GM12878 (cell line): ENCODE results near the gene ZNF618. TPM values are rescaled to one million over a fixed set of nuclear protein-coding genes. Genes with fewer than 3 reads are reported as not detected.

Experiments used
- ATAC-seq: fragments of 200-7000 bp; cut with Tn5 transposase; 3 replicates; pipeline ENCODE4 v1.9.1; 2020; ENCODE audit warnings: mild to moderate bottlenecking, moderate library complexity
- BruUV-seq: library from RNA; stranded (reverse); fragments of 400-500 nt; replicated peaks from 2 replicates; lab custom pipeline; 2021; lab: Mats Ljungman, UMichigan
- CTCF ChIA-PET: fragments of 300-600 bp; sonication (Branson Sonifier 250); formaldehyde crosslinking; extraction: SDS; loops from one replicate; lab custom pipeline; 2021; ENCODE audit warnings: inconsistent platforms; lab: Yijun Ruan, JAX
- POLR2A ChIA-PET: fragments of 350-600 bp; formaldehyde crosslinking; extraction: SDS; loops from one replicate; lab custom pipeline; 2021; ENCODE audit warnings: inconsistent platforms; lab: Charles Lee
- RAD21 ChIA-PET: fragments of 300-600 bp; sonication (Branson Sonifier 250); formaldehyde crosslinking; loops from one replicate; lab custom pipeline; 2023; ENCODE audit warnings: antibody characterized with exemption; ENCODE audit not compliant: unreplicated experiment; lab: Charles Lee
- SMC1A ChIA-PET: fragments of 300-600 bp; sonication (Branson Sonifier 250); formaldehyde crosslinking; loops from one replicate; lab custom pipeline; 2023; ENCODE audit not compliant: unreplicated experiment, uncharacterized antibody; lab: Charles Lee
- DNase-seq: peaks from one replicate; pipeline ENCODE4 v3.0.0-alpha.2; 2011; ENCODE audit warnings: low read depth, low spot score
- FAIRE-seq: peaks from 3 replicates; lab custom pipeline; 2011; peaks lifted over from hg19 to GRCh38; lab: Jason Lieb, UNC
- H2AFZ ChIP-seq: 2 replicates; pipeline ENCODE4 v1.6.0; 2011; ENCODE audit warnings: low read depth, low read length, control low read depth; ENCODE audit not compliant: control insufficient read depth
- H3K27ac ChIP-seq: 2 replicates; pipeline ENCODE4 v1.5.1; 2011; ENCODE audit warnings: control low read depth; ENCODE audit not compliant: control insufficient read depth, insufficient read depth
- H3K27me3 ChIP-seq, 2 experiments: replicated peaks in 1 of 2; 2 replicates each; pipeline versions ENCODE4 v1.6.0 to v1.6.1; 2011; ENCODE audit warnings: low read length in 1 of 2; ENCODE audit not compliant: control insufficient read depth in 2 of 2, insufficient read depth in 2 of 2
- H3K36me3 ChIP-seq, 2 experiments: 2 replicates each; pipeline ENCODE4 v1.5.1; 2011; ENCODE audit warnings: low read length in 1 of 2; ENCODE audit not compliant: control insufficient read depth in 2 of 2, insufficient read depth in 2 of 2
- H3K4me1 ChIP-seq: 2 replicates; pipeline ENCODE4 v1.6.1; 2011; ENCODE audit warnings: mild to moderate bottlenecking, low read length, moderate library complexity, mixed read lengths; ENCODE audit not compliant: control insufficient read depth, insufficient read depth
- H3K4me2 ChIP-seq: 2 replicates; pipeline ENCODE4 v1.6.0; 2011; ENCODE audit warnings: control low read depth; ENCODE audit not compliant: control insufficient read depth, insufficient read depth
- H3K4me3 ChIP-seq: fragments of 200-600 bp; sonication (generic); 2 replicates; pipeline ENCODE4 v1.5.1; 2016
- H3K79me2 ChIP-seq: 2 replicates; pipeline ENCODE4 v1.6.0; 2011; ENCODE audit warnings: low read length; ENCODE audit not compliant: control insufficient read depth, insufficient read depth
- H3K9ac ChIP-seq: 2 replicates; pipeline ENCODE4 v1.8.0; 2011; ENCODE audit warnings: low read length, control low read depth, mixed read lengths; ENCODE audit not compliant: control insufficient read depth, insufficient read depth
- H3K9me3 ChIP-seq: replicated peaks from 3 replicates; pipeline ENCODE4 v1.5.1; 2011; ENCODE audit warnings: mild to moderate bottlenecking, low read length; ENCODE audit not compliant: control insufficient read depth, insufficient read depth
- H4K20me1 ChIP-seq: 2 replicates; pipeline ENCODE4 v1.6.0; 2011; ENCODE audit not compliant: control insufficient read depth, insufficient read depth
- ATF3 ChIP-seq: IDR thresholded peaks from 2 replicates; pipeline ENCODE4 v1.6.1; 2011; ENCODE audit warnings: low read depth, mild to moderate bottlenecking, low read length, moderate library complexity, borderline replicate concordance; ENCODE audit errors: extremely low read depth
- CBFB ChIP-seq: IDR thresholded peaks from 2 replicates; pipeline ENCODE4 v1.6.1; 2016; ENCODE audit warnings: antibody characterized with exemption, low read depth
- FOXM1 ChIP-seq: IDR thresholded peaks from 2 replicates; pipeline ENCODE4 v1.6.1; 2012; ENCODE audit warnings: low read depth, mild to moderate bottlenecking, inconsistent platforms, low read length, moderate library complexity
- HDGF ChIP-seq: fragments of 450-650 bp; IDR thresholded peaks from 2 replicates; pipeline ENCODE4 v1.6.1; 2016; ENCODE audit warnings: antibody characterized with exemption
- JUND ChIP-seq: IDR thresholded peaks from 2 replicates; pipeline ENCODE4 v1.6.1; 2012; ENCODE audit warnings: low read depth, mild to moderate bottlenecking, low read length, improper control_type of control experiment, moderate library complexity
- KDM1A ChIP-seq: fragments of 200-600 bp; sonication (generic); IDR thresholded peaks from 2 replicates; pipeline ENCODE4 v1.6.1; 2016; ENCODE audit warnings: borderline replicate concordance
- MEF2B ChIP-seq: fragments of 450-650 bp; IDR thresholded peaks from 2 replicates; pipeline ENCODE4 v1.6.1; 2018; ENCODE audit warnings: mild to moderate bottlenecking, moderate library complexity; ENCODE audit not compliant: partially characterized antibody, poor library complexity, severe bottlenecking
- NFXL1 ChIP-seq: fragments of 450-650 bp; IDR thresholded peaks from 2 replicates; pipeline ENCODE4 v1.6.1; 2017; ENCODE audit warnings: antibody characterized with exemption, mild to moderate bottlenecking, borderline replicate concordance
- NFYB ChIP-seq: IDR thresholded peaks from 2 replicates; pipeline ENCODE4 v1.6.1; 2011; ENCODE audit warnings: low read depth, mild to moderate bottlenecking, low read length, improper control_type of control experiment, moderate library complexity; ENCODE audit not compliant: insufficient read depth
- NR2F1 ChIP-seq: fragments of 450-650 bp; conservative IDR thresholded peaks from 2 replicates; pipeline ENCODE4 v1.6.1; 2017; ENCODE audit warnings: mild to moderate bottlenecking
- PAX8 ChIP-seq: fragments of 450-650 bp; IDR thresholded peaks from 2 replicates; pipeline ENCODE4 v1.6.1; 2017; ENCODE audit warnings: mild to moderate bottlenecking, moderate library complexity
- RELB ChIP-seq: fragments of 450-650 bp; IDR thresholded peaks from 2 replicates; pipeline ENCODE4 v1.6.1; 2017; ENCODE audit warnings: low read depth, mild to moderate bottlenecking, moderate library complexity
- SMARCA5 ChIP-seq: fragments of 450-650 bp; IDR thresholded peaks from 2 replicates; pipeline ENCODE4 v1.6.1; 2017; ENCODE audit warnings: mild to moderate bottlenecking
- STAT3 ChIP-seq: IDR thresholded peaks from 2 replicates; pipeline ENCODE4 v1.6.1; 2011; ENCODE audit warnings: low read depth, low read length, improper control_type of control experiment
- TCF7 ChIP-seq: IDR thresholded peaks from 2 replicates; pipeline ENCODE4 v1.6.1; 2014; ENCODE audit warnings: antibody characterized with exemption, borderline replicate concordance
- WGBS: methylation state at CpG from one replicate; pipeline ENCODE4 v1.1.6; 2016; ENCODE audit warnings: low lambda C conversion rate; ENCODE audit not compliant: insufficient replicate concordance, insufficient coverage; ENCODE audit errors: missing lambda C conversion rate; 5-methylcytosine and 5-hydroxymethylcytosine counted together
- in situ Hi-C: fragments of 300-500 bp; cut with MboI; formaldehyde crosslinking; loops from 9 replicates; pipeline ENCODE4 v1.14.3; 2018; ENCODE audit warnings: mixed read lengths
- intact Hi-C: fragments of 100-400 bp; cut with micrococcal nuclease; formaldehyde crosslinking; loops from one replicate; pipeline ENCODE4 v1.14.2; 2022; ENCODE audit not compliant: unreplicated experiment
- polyA plus RNA-seq, 11 experiments: library from polyadenylated mRNA; depleted of rRNA in 4 of 11; unstranded in 6 of 11; stranded (reverse) in 5 of 11; fragments of >200 nt; fragmentation: Nextera tagmentation in 4 of 11; fragmentation: Illumina TruSeq in 1 of 11; extraction: Ambion mirVana in 4 of 11; extraction: Trizol in 1 of 11; gene quantifications; 1 replicate in 1 of 11; 2 replicates in 10 of 11; pipeline versions ENCODE4 v1.2.1 to v1.2.3, GENCODE V29; 2011 to 2016; ENCODE audit warnings: inconsistent platforms in 2 of 11, missing spikeins in 2 of 11, low read depth in 1 of 11
- total RNA-seq, 4 experiments: library from RNA; depleted of rRNA in 3 of 4; stranded (reverse); fragments of >200 nt in 3 of 4; fragmentation: Illumina TruSeq in 1 of 4; extraction: Trizol in 1 of 4; gene quantifications; 2 replicates each; pipeline versions ENCODE4 v1.2.1 to v1.2.3, GENCODE V29; 2013 to 2021
- TF ChIP-seq, protein P1 (sequence below): fragments of 450-650 bp; IDR thresholded peaks from 2 replicates; pipeline ENCODE4 v1.6.1; 2014; ENCODE audit warnings: mild to moderate bottlenecking
- TF ChIP-seq, protein P2 (sequence below): IDR thresholded peaks from 2 replicates; pipeline ENCODE4 v1.6.1; 2012; ENCODE audit warnings: low read depth, low read length, improper control_type of control experiment

Gene ZNF618
- total and polyA plus RNA-seq, 10 of the 15 experiments (the other 5 are each of a cell fraction or from before 2014, with no cell fraction given) = 0.01 to 0.24 (median 0.06) TPM; not detected in 2

DNA sequence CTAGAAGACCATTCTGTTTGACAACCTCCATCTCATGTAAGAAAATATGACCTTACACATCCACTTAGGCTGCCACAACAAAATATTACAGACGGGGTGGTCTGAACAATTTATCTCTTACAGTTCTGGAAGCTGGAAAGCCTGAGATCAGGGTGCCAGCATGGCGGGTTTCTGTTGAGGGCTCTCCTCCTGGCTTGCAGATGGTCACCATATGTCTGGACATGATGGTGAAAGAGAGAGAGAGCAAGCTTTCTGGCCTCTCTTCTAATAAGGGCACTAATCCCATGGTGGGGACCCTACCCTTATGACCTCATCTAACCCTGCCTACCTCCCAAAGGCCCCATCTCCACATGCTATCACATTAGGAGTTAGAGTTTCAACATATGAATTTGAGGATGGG is 136.0 kb downstream of the ZNF618 start:
- ATAC-seq (no peak), FAIRE-seq (no peak), DNase-seq (no peak)
- Histone ChIP-seq H4K20me1 (no peaks in the 10 kb centered on the region), H3K79me2 (no peaks in the 10 kb centered on the region), H3K27ac (no peak overlapping the region), H3K9ac (no peak overlapping the region), H3K4me1 (no peaks in the 10 kb centered on the region), H3K27me3 (no peaks in the 10 kb centered on the region; a peak in 3 of 4 replicates), H3K4me3 (no peak overlapping the region), H3K9me3 (no peaks in the 10 kb centered on the region), H3K36me3 (no peaks in the 10 kb centered on the region), H3K4me2 (no peak overlapping the region), H2AFZ (no peak overlapping the region)
- WGBS = 20% methylated on average over 2 of the region's 2 CpGs
- ChIA-PET POLR2A (interaction anchor here (0.6 kb wide), 1 partner anchor 13 kb away, joined by 3 read pairs; no protein-coding TSS in a partner anchor), RAD21 (no interaction called here), SMC1A (no interaction called here), CTCF (no interaction called here)
- intact Hi-C loops (no loop called here), in situ Hi-C loops (no loop called here)
- TF ChIP-seq JUND (no peak), MEF2B (no peak), ATF3 (no peak), NFXL1 (no peak), NFYB (no peak), CBFB (no peak), FOXM1 (no peak), TCF7 (no peak), STAT3 (no peak), PAX8 (no peak), NR2F1 (no peak), SMARCA5 (no peak), KDM1A (no peak), RELB (no peak), HDGF (no peak)
- TF ChIP-seq, protein P1, sequence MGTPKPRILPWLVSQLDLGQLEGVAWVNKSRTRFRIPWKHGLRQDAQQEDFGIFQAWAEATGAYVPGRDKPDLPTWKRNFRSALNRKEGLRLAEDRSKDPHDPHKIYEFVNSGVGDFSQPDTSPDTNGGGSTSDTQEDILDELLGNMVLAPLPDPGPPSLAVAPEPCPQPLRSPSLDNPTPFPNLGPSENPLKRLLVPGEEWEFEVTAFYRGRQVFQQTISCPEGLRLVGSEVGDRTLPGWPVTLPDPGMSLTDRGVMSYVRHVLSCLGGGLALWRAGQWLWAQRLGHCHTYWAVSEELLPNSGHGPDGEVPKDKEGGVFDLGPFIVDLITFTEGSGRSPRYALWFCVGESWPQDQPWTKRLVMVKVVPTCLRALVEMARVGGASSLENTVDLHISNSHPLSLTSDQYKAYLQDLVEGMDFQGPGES = no peak
- TF ChIP-seq, protein P2, sequence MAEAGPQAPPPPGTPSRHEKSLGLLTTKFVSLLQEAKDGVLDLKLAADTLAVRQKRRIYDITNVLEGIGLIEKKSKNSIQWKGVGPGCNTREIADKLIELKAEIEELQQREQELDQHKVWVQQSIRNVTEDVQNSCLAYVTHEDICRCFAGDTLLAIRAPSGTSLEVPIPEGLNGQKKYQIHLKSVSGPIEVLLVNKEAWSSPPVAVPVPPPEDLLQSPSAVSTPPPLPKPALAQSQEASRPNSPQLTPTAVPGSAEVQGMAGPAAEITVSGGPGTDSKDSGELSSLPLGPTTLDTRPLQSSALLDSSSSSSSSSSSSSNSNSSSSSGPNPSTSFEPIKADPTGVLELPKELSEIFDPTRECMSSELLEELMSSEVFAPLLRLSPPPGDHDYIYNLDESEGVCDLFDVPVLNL = no peak
- no TSS peak for BruUV-seq
